NT2/D1 (cell line): ENCODE results near the gene DQX1.

ENCODE experiments used
- SUZ12 ChIP-seq: IDR thresholded peaks from 2 replicates; pipeline ENCODE4 v1.6.1; 2011; ENCODE audit not compliant: insufficient read length, insufficient read depth; ENCODE audit errors: extremely low read depth
- YY1 ChIP-seq: IDR thresholded peaks from 2 replicates; pipeline ENCODE4 v1.6.1; 2011; ENCODE audit not compliant: insufficient read length, insufficient read depth
- ZNF274 ChIP-seq: IDR thresholded peaks from 2 replicates; pipeline ENCODE4 v1.6.1; 2011; ENCODE audit warnings: mild to moderate bottlenecking, low read depth, low read length

GRCh38 chr2:74572178-74572925 is 46.3 kb upstream of the DQX1 start:
- no peak for TF ChIP-seq ZNF274
- TF ChIP-seq YY1 = no peak
- no peak for TF ChIP-seq SUZ12
